KG1 (cell line): Measurements from ENCODE around the gene ZP4.

Experiments used
- DNase-seq: peaks from one replicate; lab custom pipeline; 2025; lab: John Stamatoyannopoulos, UW

ZP4 gene, protein sequence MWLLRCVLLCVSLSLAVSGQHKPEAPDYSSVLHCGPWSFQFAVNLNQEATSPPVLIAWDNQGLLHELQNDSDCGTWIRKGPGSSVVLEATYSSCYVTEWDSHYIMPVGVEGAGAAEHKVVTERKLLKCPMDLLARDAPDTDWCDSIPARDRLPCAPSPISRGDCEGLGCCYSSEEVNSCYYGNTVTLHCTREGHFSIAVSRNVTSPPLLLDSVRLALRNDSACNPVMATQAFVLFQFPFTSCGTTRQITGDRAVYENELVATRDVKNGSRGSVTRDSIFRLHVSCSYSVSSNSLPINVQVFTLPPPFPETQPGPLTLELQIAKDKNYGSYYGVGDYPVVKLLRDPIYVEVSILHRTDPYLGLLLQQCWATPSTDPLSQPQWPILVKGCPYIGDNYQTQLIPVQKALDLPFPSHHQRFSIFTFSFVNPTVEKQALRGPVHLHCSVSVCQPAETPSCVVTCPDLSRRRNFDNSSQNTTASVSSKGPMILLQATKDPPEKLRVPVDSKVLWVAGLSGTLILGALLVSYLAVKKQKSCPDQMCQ

DNA sequence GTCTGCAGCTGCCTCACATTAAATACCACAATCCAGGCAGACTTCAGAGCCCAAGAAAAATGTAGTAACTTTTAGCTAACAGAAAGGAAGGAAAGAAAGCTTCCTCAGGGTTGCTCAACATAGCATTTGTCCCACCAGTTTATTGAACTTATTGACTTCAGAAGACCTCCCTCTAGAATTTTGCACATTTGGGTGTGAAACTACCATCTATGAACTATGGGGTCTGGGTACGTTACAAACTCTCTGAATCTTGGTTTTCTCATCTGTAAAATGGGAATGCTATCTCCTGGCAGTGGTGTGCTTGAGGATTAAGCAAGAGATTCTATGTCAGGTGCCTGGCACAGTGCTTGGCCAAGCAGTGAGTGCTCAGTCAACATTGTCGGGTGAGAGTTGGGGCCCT lies at the start of gene ZP4:
Gene ZP4 (minus strand): TSS at position 101 of the 400 bp plus-strand sequence. CDS start 287 bp downstream, outside the sequence.
- no peak for DNase-seq

DNA sequence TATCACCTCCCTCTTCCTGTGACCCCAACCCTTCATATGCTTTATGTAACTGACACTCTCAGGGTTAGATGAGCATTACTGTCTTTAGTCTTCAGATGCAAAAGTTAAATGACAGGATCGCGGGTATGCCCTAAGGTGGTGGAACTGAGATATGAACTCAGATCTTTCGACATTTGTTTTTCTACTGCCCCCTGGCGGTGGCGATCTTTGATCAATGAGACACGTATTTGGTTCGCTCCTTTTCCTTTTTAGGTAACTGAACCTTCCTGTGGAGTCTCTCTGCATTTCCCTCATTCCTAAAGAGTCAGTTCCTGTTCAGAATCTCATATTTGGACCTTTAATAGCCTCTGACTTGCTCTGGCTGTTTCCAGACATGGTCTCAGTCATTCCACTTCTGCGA lies 47.8 kb upstream of the ZP4 start:
- no peak for DNase-seq

GRCh38 chr1:237938068-237938467 lies 47.3 kb upstream of the ZP4 start:
- DNase-seq: no peak

GRCh38 chr1:237932816-237933215 lies 42.1 kb upstream of the ZP4 start:
- DNase-seq: no peak

DNA sequence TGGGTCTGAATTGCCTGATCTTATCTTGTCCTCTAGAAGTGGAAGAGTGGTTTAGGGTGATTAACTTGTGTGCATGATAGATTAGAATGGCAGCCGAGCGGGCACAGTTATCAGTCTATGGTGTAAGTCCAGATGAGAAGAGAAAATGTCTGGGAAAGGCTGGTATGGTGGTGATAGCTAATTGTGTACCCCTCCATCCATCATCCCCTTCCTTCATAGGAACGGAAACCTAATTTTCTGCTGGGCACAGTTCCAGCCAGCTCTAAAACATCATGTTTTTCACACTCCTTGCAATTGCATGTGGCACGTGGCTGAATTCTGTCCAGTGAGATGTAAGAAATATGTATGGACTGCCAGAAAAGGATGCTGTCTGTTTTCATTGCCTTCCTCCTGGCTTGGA lies 40.9 kb upstream of the ZP4 start:
- DNase-seq: no peak

- no peak for DNase-seq
These were observed 36.5 kb upstream of the ZP4 start for GRCh38 chr1:237927198-237927597.

- DNase-seq: no peak
These were observed 30.6 kb upstream of the ZP4 start for GRCh38 chr1:237921306-237921705.

- DNase-seq: no peak
These were observed 22.6 kb upstream of the ZP4 start for GRCh38 chr1:237913345-237913744.

DNA sequence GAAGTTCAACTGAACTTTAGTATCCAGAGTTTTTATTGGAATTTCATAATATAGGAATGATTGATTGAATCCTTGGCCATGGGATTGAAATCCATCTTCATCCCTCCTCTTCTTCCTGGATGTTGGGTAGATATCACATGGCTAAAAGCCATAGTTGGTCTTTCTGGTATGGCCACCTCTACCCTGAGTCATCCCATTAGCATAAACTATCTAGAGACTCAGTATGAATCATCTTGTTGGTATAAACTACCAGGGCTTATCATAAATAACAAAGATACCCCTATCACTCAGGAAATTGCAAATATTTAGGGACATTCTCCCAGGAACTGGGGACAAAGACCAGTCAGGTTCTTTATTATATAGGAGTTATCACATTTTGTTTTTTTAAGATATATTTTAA lies 21.2 kb upstream of the ZP4 start:
- DNase-seq: no peak

- DNase-seq: no peak
These were observed 20.1 kb upstream of the ZP4 start for GRCh38 chr1:237910834-237911233.

GRCh38 chr1:237903961-237904360 lies 13.2 kb upstream of the ZP4 start:
- DNase-seq: no peak

- DNase-seq: no peak
These were observed 12.4 kb upstream of the ZP4 start for GRCh38 chr1:237902960-237903743.

DNA sequence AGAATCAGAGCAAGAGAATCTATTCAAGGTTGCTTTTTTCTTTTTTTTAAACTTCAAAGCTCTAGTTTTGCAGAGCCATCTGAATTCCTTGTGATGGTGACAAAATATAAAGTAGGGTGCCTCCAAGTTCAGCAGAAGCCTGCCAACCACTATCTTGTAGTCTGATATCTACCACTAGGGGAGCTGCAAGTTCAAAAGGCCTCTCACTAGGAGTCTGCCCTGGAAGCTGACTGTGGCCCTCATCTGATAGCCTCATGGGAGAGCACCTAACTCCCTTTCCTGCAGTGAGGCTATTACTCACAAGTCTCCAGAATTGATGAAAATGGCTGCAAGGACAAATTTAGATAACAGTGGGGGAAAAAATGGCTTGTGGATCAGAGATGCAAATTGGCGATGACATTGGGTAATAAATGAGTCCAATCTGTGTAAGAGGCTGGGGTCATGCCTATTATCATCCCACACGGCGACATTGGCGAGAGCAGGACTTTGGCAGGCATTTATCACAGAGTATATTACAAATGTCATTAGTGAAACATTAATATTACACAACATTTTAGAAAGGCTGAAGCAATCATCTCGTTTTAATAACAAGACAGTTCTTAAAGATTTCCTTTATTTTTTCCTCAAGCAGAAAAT lies 10.7 kb upstream of the ZP4 start:
- DNase-seq: no peak

DNA sequence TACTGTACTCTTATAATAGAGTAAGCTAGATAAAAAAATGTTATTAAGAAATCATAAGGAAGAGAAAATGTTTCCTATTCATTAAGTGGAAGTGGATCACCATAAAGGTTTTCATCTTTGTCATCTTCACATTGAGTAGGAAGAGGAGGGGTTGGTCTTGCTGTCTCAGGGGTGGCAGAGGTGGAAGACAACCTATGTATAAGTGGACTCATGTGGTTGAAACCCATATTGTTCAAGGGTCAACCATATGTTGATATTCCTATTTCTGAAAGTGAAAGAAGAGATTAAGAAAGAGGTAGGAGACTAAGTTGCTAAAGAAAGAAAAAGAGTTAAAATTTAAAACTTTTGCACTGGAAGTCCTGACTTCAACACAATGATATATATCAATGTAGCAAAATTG lies 4.9 kb upstream of the ZP4 start:
- no peak for DNase-seq

GRCh38 chr1:237894131-237894530 lies 3.4 kb upstream of the ZP4 start:
- no peak for DNase-seq

GRCh38 chr1:237891979-237892378 lies 1.3 kb upstream of the ZP4 start:
- DNase-seq: no peak

GRCh38 chr1:237891266-237891665 lies 544 bp upstream of the ZP4 start:
- DNase-seq: no peak

- no peak for DNase-seq
These were observed 306 bp downstream of the ZP4 start for GRCh38 chr1:237890416-237890815.

- no peak for DNase-seq
These were observed 2.6 kb downstream of the ZP4 start for GRCh38 chr1:237888143-237888542.

DNA sequence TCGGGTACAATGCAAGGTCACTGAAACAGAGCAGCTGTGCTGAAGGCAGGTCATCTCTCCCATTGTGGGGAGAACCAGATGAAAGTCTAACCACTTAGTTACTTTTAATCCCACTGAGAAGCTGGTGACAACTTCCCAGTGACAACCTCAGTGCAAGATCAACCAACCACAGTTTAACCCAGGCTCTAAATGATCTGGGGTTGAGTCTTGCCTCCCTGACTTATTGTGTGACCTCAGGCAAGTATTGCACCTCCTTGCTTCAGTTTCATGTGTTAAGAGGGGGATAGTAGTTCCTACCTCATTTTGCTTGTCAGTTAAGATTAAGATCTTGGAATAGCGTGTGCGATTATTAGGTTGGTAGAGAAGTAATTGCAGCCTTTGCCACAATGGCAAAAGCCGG lies 3.2 kb downstream of the ZP4 start:
- no peak for DNase-seq

GRCh38 chr1:237884237-237884636 lies 6.5 kb downstream of the ZP4 start:
- no peak for DNase-seq

- no peak for DNase-seq
These were observed 11.5 kb downstream of the ZP4 start for GRCh38 chr1:237879195-237879594.

DNA sequence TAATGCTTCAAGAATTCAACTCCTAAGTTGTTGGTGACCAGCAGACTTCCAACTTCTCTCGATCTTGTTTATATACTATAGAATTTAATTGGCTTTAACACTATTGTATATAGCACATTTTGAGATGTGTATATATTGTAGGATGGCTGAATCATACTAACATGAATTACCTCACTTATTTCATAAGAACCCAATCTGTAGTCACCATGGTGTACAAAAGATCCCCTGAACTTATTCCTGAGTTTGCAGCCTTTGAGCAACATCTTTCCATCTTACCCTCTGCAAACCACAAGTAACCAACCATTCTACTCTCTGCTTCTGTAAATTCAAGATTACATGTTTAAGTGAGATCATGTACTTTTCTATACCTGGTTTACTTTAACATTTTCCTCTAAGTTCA lies 12.3 kb downstream of the ZP4 start:
- no peak for DNase-seq
